LoVo (cell line): Measurements from ENCODE around the gene MRPL32.

Experiments used
- DNase-seq: peaks from one replicate; pipeline ENCODE4 v3.0.0-alpha.2; 2016; ENCODE audit warnings: low spot score

The MRPL32 gene

GRCh38 chr7:42964849-42965805 lies 33.0 kb downstream of the MRPL32 start:
- no peak for DNase-seq

GRCh38 chr7:42967391-42967790 lies 35.2 kb downstream of the MRPL32 start:
- no peak for DNase-seq

GRCh38 chr7:42972699-42973500 lies 40.7 kb downstream of the MRPL32 start:
- DNase-seq = no peak

- no peak for DNase-seq
Measured at GRCh38 chr7:42976371-42976770, 44.2 kb downstream of the MRPL32 start.

- no peak for DNase-seq
Measured at GRCh38 chr7:42978496-42978895, 46.3 kb downstream of the MRPL32 start.

GRCh38 chr7:42980084-42980483 lies 47.9 kb downstream of the MRPL32 start:
- no peak for DNase-seq

- no peak for DNase-seq
Measured at GRCh38 chr7:42980514-42980913, 48.3 kb downstream of the MRPL32 start.

GRCh38 chr7:42981601-42982000 lies 49.4 kb downstream of the MRPL32 start:
- DNase-seq = no peak

GRCh38 chr7:42982604-42983115 lies 50.5 kb downstream of the MRPL32 start:
- no peak for DNase-seq

- no peak for DNase-seq
Measured at GRCh38 chr7:42984137-42984536, 52.0 kb downstream of the MRPL32 start.

- no peak for DNase-seq
Measured at GRCh38 chr7:42986213-42986612, 54.0 kb downstream of the MRPL32 start.

GRCh38 chr7:42986781-42987248 lies 54.6 kb downstream of the MRPL32 start:
- DNase-seq = no peak
